Progenitor cell of endocrine pancreas (in vitro differentiated cells): ENCODE data around the gene SPATS2. TPM values are rescaled to one million over a fixed set of nuclear protein-coding genes. Genes with fewer than 3 reads are reported as not detected.

Experiments used
- DNase-seq: peaks from one replicate; pipeline ENCODE4 v3.0.0; 2021; ENCODE audit warnings: low spot score; ENCODE audit not compliant: unreplicated experiment
- H3K27ac Mint-ChIP-seq: 2 replicates; pipeline ENCODE4 v1.8.0; 2021; ENCODE audit warnings: mild to moderate bottlenecking, moderate library complexity, mixed read lengths
- H3K27me3 Mint-ChIP-seq: 2 replicates; pipeline ENCODE4 v1.8.0; 2021; ENCODE audit warnings: mixed read lengths
- H3K36me3 Mint-ChIP-seq: 2 replicates; pipeline ENCODE4 v1.8.0; 2022; ENCODE audit warnings: mixed read lengths; ENCODE audit not compliant: insufficient read depth
- H3K4me1 Mint-ChIP-seq: 2 replicates; pipeline ENCODE4 v1.8.0; 2021; ENCODE audit warnings: low read depth, mixed read lengths
- H3K4me3 Mint-ChIP-seq: 2 replicates; pipeline ENCODE4 v1.8.0; 2021; ENCODE audit warnings: low read depth, mild to moderate bottlenecking, moderate library complexity, mixed read lengths
- H3K9me3 Mint-ChIP-seq: 2 replicates; pipeline ENCODE4 v1.8.0; 2021; ENCODE audit warnings: low read depth, mixed read lengths
- total RNA-seq: library from RNA; stranded (reverse); gene quantifications from 2 replicates; pipeline ENCODE4 v1.2.1, GENCODE V29; 2021
- TF ChIP-seq, protein P1 (sequence below): fragments of 200-600 bp; sonication (generic); IDR thresholded peaks from one replicate; pipeline ENCODE4 v1.5.0; 2021; ENCODE audit warnings: antibody characterized with exemption, mild to moderate bottlenecking; ENCODE audit not compliant: unreplicated experiment

Gene SPATS2
- total RNA-seq, 1 donor from 2014 or later: 84.4 TPM

DNA sequence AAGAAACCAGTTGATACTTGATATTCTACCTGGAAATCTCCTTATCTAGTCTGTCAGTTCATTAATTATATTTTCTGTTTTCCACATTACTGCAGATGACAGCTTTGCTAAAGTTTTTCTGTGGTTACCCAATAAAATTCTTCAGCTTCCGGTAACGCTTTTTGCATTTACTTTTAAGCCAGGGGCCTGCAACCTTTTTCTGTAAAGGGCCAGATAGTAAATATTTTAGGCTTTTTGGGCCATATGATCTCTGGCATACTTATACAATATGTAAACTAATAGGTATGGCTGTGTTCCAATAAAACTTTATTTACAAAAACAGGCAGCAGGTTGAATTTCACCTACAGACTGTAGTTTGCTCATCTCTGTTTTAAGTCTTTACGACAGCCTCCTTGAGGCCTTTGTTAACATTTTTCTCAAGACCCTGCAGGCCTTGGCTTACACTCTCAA lies 48.3 kb downstream of the SPATS2 start:
- no peak overlapping the region for H3K27ac Mint-ChIP-seq
- peaks cover 11% of the 10 kb centered on the region for H3K4me1 Mint-ChIP-seq
- TF ChIP-seq, protein P1, sequence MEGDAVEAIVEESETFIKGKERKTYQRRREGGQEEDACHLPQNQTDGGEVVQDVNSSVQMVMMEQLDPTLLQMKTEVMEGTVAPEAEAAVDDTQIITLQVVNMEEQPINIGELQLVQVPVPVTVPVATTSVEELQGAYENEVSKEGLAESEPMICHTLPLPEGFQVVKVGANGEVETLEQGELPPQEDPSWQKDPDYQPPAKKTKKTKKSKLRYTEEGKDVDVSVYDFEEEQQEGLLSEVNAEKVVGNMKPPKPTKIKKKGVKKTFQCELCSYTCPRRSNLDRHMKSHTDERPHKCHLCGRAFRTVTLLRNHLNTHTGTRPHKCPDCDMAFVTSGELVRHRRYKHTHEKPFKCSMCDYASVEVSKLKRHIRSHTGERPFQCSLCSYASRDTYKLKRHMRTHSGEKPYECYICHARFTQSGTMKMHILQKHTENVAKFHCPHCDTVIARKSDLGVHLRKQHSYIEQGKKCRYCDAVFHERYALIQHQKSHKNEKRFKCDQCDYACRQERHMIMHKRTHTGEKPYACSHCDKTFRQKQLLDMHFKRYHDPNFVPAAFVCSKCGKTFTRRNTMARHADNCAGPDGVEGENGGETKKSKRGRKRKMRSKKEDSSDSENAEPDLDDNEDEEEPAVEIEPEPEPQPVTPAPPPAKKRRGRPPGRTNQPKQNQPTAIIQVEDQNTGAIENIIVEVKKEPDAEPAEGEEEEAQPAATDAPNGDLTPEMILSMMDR: no peak
- no peaks in the 10 kb centered on the region for H3K9me3 Mint-ChIP-seq
- no peak overlapping the region for H3K4me3 Mint-ChIP-seq
- H3K36me3 Mint-ChIP-seq: peaks cover 8% of the 10 kb centered on the region
- DNase-seq: no peak
- no peaks in the 10 kb centered on the region for H3K27me3 Mint-ChIP-seq

DNA sequence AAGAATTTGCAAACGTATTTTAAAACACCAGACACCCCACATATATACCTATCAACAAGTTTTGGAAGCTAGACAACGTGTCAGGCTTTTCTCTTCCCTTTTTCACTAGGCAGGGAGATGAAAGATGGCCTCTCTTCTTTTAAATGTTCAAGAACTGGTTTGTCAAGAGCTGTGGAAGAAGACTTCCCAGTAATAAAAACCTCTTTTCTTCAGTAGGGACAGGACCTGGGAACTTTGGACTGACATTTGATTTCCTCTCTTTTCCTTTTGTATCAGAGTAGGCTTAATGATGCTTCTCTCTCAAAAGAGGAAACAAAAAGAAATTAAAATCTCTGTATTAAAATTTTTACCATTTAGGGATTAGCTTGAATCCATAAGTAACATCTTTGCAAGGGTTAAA lies 49.6 kb downstream of the SPATS2 start:
- H3K36me3 Mint-ChIP-seq: peaks cover 5% of the 10 kb centered on the region
- H3K9me3 Mint-ChIP-seq: no peaks in the 10 kb centered on the region
- TF ChIP-seq, protein P1: no peak
- no peak overlapping the region for H3K4me3 Mint-ChIP-seq
- H3K4me1 Mint-ChIP-seq: peaks cover 11% of the 10 kb centered on the region
- no peak overlapping the region for H3K27ac Mint-ChIP-seq
- no peaks in the 10 kb centered on the region for H3K27me3 Mint-ChIP-seq
- DNase-seq: no peak

DNA sequence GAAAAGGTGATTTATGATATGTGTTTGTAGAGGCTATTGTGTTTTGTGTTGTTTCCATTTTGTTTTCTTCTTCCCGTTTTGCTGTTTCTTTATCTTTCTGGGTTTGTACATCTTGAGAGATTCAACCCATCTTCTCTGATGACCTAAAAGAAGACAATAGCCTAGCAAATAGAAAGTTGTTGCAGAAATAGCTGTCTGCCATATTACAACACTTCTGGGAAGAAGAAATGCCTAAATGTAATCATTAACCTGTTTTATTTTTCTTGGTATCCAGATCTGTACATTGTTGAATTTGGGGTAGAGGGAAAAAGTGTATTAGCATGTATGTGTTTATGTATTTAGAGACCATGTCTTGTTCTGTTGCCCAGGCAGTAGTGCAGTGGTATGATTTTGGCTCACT lies 50.3 kb downstream of the SPATS2 start:
- no peaks in the 10 kb centered on the region for H3K27me3 Mint-ChIP-seq
- TF ChIP-seq, protein P1: no peak
- H3K9me3 Mint-ChIP-seq: no peaks in the 10 kb centered on the region
- peaks cover 5% of the 10 kb centered on the region for H3K36me3 Mint-ChIP-seq
- peaks cover 11% of the 10 kb centered on the region for H3K4me1 Mint-ChIP-seq
- H3K27ac Mint-ChIP-seq: no peak overlapping the region
- H3K4me3 Mint-ChIP-seq: no peak overlapping the region
- no peak for DNase-seq

DNA sequence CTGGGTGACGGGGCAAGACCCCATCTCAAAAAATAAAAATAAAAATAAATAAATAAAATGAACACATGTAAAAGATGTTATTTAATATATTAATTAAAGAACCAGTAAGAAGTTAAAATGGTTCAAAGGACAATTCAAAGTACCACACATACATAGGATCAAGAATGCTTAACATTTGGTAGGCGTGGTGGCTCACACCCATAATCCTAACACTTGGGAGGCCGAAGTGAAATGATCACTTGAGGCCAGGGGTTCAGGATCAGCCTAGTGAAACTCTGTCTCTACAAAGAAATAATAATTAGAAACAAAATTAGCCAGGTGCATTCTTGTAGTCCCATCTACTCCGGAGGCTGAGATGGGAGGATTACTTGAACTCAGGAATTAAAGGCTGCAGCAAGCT lies 53.3 kb downstream of the SPATS2 start:
- no peak for DNase-seq
- Mint-ChIP-seq H3K4me1 (peaks cover 10% of the 10 kb centered on the region), H3K27me3 (no peaks in the 10 kb centered on the region), H3K27ac (no peak overlapping the region), H3K36me3 (peaks cover 13% of the 10 kb centered on the region), H3K4me3 (no peak overlapping the region), H3K9me3 (no peaks in the 10 kb centered on the region)
- TF ChIP-seq, protein P1: no peak

DNA sequence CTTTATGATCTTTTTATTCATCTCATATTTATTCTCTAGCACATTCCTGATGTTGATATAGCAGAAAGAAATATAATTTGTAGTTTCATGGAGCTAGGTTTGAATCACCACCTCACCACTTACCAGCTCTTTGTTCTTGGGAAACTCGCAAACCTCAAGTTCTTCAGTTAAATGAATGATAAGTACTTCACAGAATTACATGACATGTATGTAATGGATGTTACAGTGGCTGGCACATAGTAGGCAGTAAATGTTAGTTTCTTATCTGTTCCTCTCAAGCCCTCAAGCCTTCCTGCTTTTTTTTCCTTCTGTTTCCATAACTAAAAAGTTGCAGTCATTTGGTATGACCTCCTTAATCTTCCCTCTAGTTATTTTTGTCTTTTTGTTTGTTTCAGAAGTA lies 54.9 kb downstream of the SPATS2 start:
- peaks cover 21% of the 10 kb centered on the region for H3K36me3 Mint-ChIP-seq
- H3K9me3 Mint-ChIP-seq: no peaks in the 10 kb centered on the region
- no peak overlapping the region for H3K4me3 Mint-ChIP-seq
- TF ChIP-seq, protein P1: no peak
- H3K27ac Mint-ChIP-seq: peak overlapping the region; percentile 28
- no peak for DNase-seq
- H3K4me1 Mint-ChIP-seq: peaks cover 7% of the 10 kb centered on the region
- H3K27me3 Mint-ChIP-seq: no peaks in the 10 kb centered on the region
